Vagina (tissue), 2 donors: ENCODE measurements around the gene RHBDD1. TPM values are rescaled to one million over a fixed set of nuclear protein-coding genes. Genes with fewer than 3 reads are reported as not detected.

Experiments used
- DNase-seq, 2 donors: peaks; one replicate each; pipeline ENCODE4 v3.0.0-alpha.2; 2017; ENCODE audit errors: extremely low spot score in 2 of 2
- H3K27ac ChIP-seq: fragments of 200-600 bp; sonication (generic); one replicate; pipeline ENCODE4 v1.5.1; 2019
- H3K27me3 ChIP-seq: fragments of 200-600 bp; sonication (generic); one replicate; pipeline ENCODE4 v1.5.1; 2019
- H3K36me3 ChIP-seq, 2 donors: fragments of 200-600 bp; sonication (generic); one replicate each; pipeline ENCODE4 v1.5.1; 2017 to 2019
- H3K4me1 ChIP-seq: fragments of 200-600 bp; sonication (generic); one replicate; pipeline ENCODE4 v1.5.1; 2019
- H3K4me3 ChIP-seq, 2 donors: fragments of 200-600 bp; sonication (generic); 1 replicate in 1 of 2; 2 replicates in 1 of 2; pipeline ENCODE4 v1.5.1; 2016 to 2019
- H3K9me3 ChIP-seq: fragments of 200-600 bp; sonication (generic); one replicate; pipeline ENCODE4 v1.5.1; 2019
- CTCF ChIP-seq, 3 experiments: fragments of 450-650 bp in 2 of 3; fragments of 200-600 bp in 1 of 3; sonication (generic) in 1 of 3; IDR thresholded peaks; one replicate each; pipeline ENCODE4 v1.5.1; 2017 to 2019; ENCODE audit warnings: antibody characterized with exemption in 3 of 3, mild to moderate bottlenecking in 2 of 3, moderate library complexity in 2 of 3
- POLR2A ChIP-seq, 2 donors: fragments of 450-650 bp; IDR thresholded peaks; one replicate each; pipeline ENCODE4 v1.6.1; 2017; ENCODE audit warnings: antibody characterized with exemption in 2 of 2, mild to moderate bottlenecking in 2 of 2, moderate library complexity in 2 of 2
- POLR2AphosphoS5 ChIP-seq, 2 donors: sonication (generic); formaldehyde crosslinking; IDR thresholded peaks; one replicate each; pipeline ENCODE4 v1.9.0; 2017; ENCODE audit warnings: antibody characterized with exemption in 2 of 2, mild to moderate bottlenecking in 2 of 2, low read depth in 1 of 2; ENCODE audit not compliant: insufficient read depth in 1 of 2
- intact Hi-C: fragments of 100-400 bp; cut with DNase I; formaldehyde crosslinking; loops from one replicate; pipeline ENCODE4 v1.15.1; 2023
- total RNA-seq: library from RNA; depleted of rRNA; stranded (reverse); fragments of >200 nt; gene quantifications from one replicate; pipeline ENCODE4 v1.2.3, GENCODE V29; 2016

The RHBDD1 gene
- total RNA-seq, 1 donor from 2014 or later, result 27.3 TPM

GRCh38 chr2:226962176-226962773 lies 126.4 kb downstream of the RHBDD1 start:
- no peak for TF ChIP-seq POLR2AphosphoS5 (IDR thresholded peaks at IDR 0.05; ENCODE audit: insufficient read depth in 1 of 2, low read depth in 1 of 2)
- no peak for TF ChIP-seq POLR2A (IDR thresholded peaks at IDR 0.05)
- no peak for TF ChIP-seq CTCF (IDR thresholded peaks at IDR 0.05)
- intact Hi-C loops, result no loop called here
- no peak for DNase-seq
- H3K36me3 ChIP-seq, result no peaks in the 10 kb centered on the region
- H3K27ac ChIP-seq, result no peak overlapping the region
- no peak overlapping the region for H3K4me3 ChIP-seq
- H3K27me3 ChIP-seq, result no peaks in the 10 kb centered on the region
- no peaks in the 10 kb centered on the region for H3K9me3 ChIP-seq
- H3K4me1 ChIP-seq, result no peaks in the 10 kb centered on the region

- no peak for TF ChIP-seq CTCF (IDR thresholded peaks at IDR 0.05)
- TF ChIP-seq POLR2A (IDR thresholded peaks at IDR 0.05), result no peak
- no peak for TF ChIP-seq POLR2AphosphoS5 (IDR thresholded peaks at IDR 0.05; ENCODE audit: insufficient read depth in 1 of 2, low read depth in 1 of 2)
- Histone ChIP-seq H3K9me3 (no peaks in the 10 kb centered on the region), H3K4me1 (no peaks in the 10 kb centered on the region), H3K4me3 (no peak overlapping the region), H3K27ac (no peak overlapping the region), H3K36me3 (no peaks in the 10 kb centered on the region), H3K27me3 (no peaks in the 10 kb centered on the region)
- no peak for DNase-seq
- intact Hi-C loops, result no loop called here
Measured at GRCh38 chr2:226963528-226963927, 127.7 kb downstream of the RHBDD1 start.

GRCh38 chr2:226965376-226965775 lies 129.5 kb downstream of the RHBDD1 start:
- TF ChIP-seq CTCF (IDR thresholded peaks at IDR 0.05) (no peak), POLR2AphosphoS5 (IDR thresholded peaks at IDR 0.05; ENCODE audit: insufficient read depth in 1 of 2, low read depth in 1 of 2) (no peak), POLR2A (IDR thresholded peaks at IDR 0.05) (no peak)
- intact Hi-C loops, result no loop called here
- DNase-seq, result no peak
- Histone ChIP-seq H3K9me3 (no peaks in the 10 kb centered on the region), H3K27me3 (no peaks in the 10 kb centered on the region), H3K36me3 (no peaks in the 10 kb centered on the region), H3K4me3 (no peak overlapping the region), H3K27ac (no peak overlapping the region), H3K4me1 (no peaks in the 10 kb centered on the region)

GRCh38 chr2:226969417-226970080 lies 133.7 kb downstream of the RHBDD1 start:
- Histone ChIP-seq H3K27ac (peak overlapping the region; percentile 36), H3K36me3 (no peaks in the 10 kb centered on the region), H3K4me1 (no peaks in the 10 kb centered on the region), H3K27me3 (no peaks in the 10 kb centered on the region), H3K4me3 (no peak overlapping the region), H3K9me3 (no peaks in the 10 kb centered on the region)
- intact Hi-C loops, result no loop called here
- no peak for TF ChIP-seq CTCF (IDR thresholded peaks at IDR 0.05)
- TF ChIP-seq POLR2A (IDR thresholded peaks at IDR 0.05), result no peak
- no peak for TF ChIP-seq POLR2AphosphoS5 (IDR thresholded peaks at IDR 0.05; ENCODE audit: insufficient read depth in 1 of 2, low read depth in 1 of 2)
- no peak for DNase-seq

GRCh38 chr2:226970362-226970761 lies 134.5 kb downstream of the RHBDD1 start:
- peak overlapping the region in 1 of 2 donors; percentile 0 for H3K4me3 ChIP-seq
- no peaks in the 10 kb centered on the region for H3K27me3 ChIP-seq
- H3K4me1 ChIP-seq, result no peaks in the 10 kb centered on the region
- no peak overlapping the region for H3K27ac ChIP-seq
- no peak for TF ChIP-seq POLR2A (IDR thresholded peaks at IDR 0.05)
- no peak for TF ChIP-seq POLR2AphosphoS5 (IDR thresholded peaks at IDR 0.05; ENCODE audit: insufficient read depth in 1 of 2, low read depth in 1 of 2)
- no peak for TF ChIP-seq CTCF (IDR thresholded peaks at IDR 0.05)
- DNase-seq, result no peak
- no peaks in the 10 kb centered on the region for H3K9me3 ChIP-seq
- H3K36me3 ChIP-seq, result no peaks in the 10 kb centered on the region
- intact Hi-C loops, result no loop called here
